Naive thymus-derived CD4-positive, alpha-beta T cell (primary cell): ENCODE measurements around the gene VWF. TPM values are rescaled to one million over a fixed set of nuclear protein-coding genes. Genes with fewer than 3 reads are reported as not detected.

ENCODE experiments used
- ATAC-seq: fragments of 150-1000 bp; cut with Tn5 transposase; 2 replicates; pipeline ENCODE4 v1.10.0; 2021; ENCODE audit warnings: mild to moderate bottlenecking, moderate library complexity
- CTCF ChIA-PET: fragments of 350-600 bp; sonication (Branson Sonifier 250); formaldehyde crosslinking; loops from one replicate; lab custom pipeline; 2021; ENCODE audit warnings: antibody characterized with exemption; lab: Charles Lee
- POLR2A ChIA-PET: fragments of 350-600 bp; sonication (Branson Sonifier 250); formaldehyde crosslinking; loops from one replicate; lab custom pipeline; 2021; ENCODE audit warnings: antibody characterized with exemption, inconsistent platforms; lab: Charles Lee
- DNase-seq, 9 donors: peaks; one replicate each; pipeline versions ENCODE4 v3.0.0 to v3.0.0-alpha.2; 2020 to 2022; ENCODE audit warnings: mixed read lengths in 1 of 9
- H3K27ac ChIP-seq: one replicate; pipeline ENCODE4 v1.7.0; 2013; ENCODE audit warnings: mild to moderate bottlenecking, low read depth, low read length, moderate library complexity
- H3K27me3 ChIP-seq, 2 donors: one replicate each; pipeline ENCODE4 v1.7.0; 2013; ENCODE audit warnings: low read length in 2 of 2, mild to moderate bottlenecking in 2 of 2, moderate library complexity in 2 of 2; ENCODE audit not compliant: control insufficient read depth in 2 of 2, insufficient read depth in 2 of 2
- H3K36me3 ChIP-seq, 3 experiments: 1 replicate in 2 of 3; 2 replicates in 1 of 3; pipeline ENCODE4 v1.7.0; 2013; ENCODE audit warnings: low read length in 3 of 3, mild to moderate bottlenecking in 3 of 3, moderate library complexity in 1 of 3; ENCODE audit not compliant: insufficient read depth in 3 of 3, control insufficient read depth in 2 of 3
- H3K4me1 ChIP-seq, 2 donors: one replicate each; pipeline ENCODE4 v1.7.0; 2013; ENCODE audit warnings: low read length in 2 of 2, mild to moderate bottlenecking in 2 of 2, moderate library complexity in 1 of 2; ENCODE audit not compliant: control insufficient read depth in 2 of 2, insufficient read depth in 2 of 2
- H3K4me3 ChIP-seq: 2 replicates; pipeline ENCODE4 v1.7.0; 2013; ENCODE audit warnings: mild to moderate bottlenecking, low read length
- H3K9me3 ChIP-seq, 3 experiments: 1 replicate in 2 of 3; 2 replicates in 1 of 3; pipeline ENCODE4 v1.7.0; 2013; ENCODE audit warnings: low read length in 3 of 3; ENCODE audit not compliant: control insufficient read depth in 2 of 3
- H3K27ac Mint-ChIP-seq, 9 donors: one replicate each; pipeline ENCODE4 v1.8.0; 2020 to 2022; ENCODE audit warnings: mixed read lengths in 9 of 9, mild to moderate bottlenecking in 8 of 9, moderate library complexity in 5 of 9, inconsistent platforms in 2 of 9
- H3K27me3 Mint-ChIP-seq, 5 donors: one replicate each; pipeline ENCODE4 v1.8.0; 2021 to 2022; ENCODE audit warnings: mixed read lengths in 5 of 5, mild to moderate bottlenecking in 1 of 5
- H3K36me3 Mint-ChIP-seq, 5 donors: one replicate each; pipeline ENCODE4 v1.8.0; 2020 to 2022; ENCODE audit warnings: mixed read lengths in 5 of 5, mild to moderate bottlenecking in 3 of 5, inconsistent platforms in 1 of 5
- H3K4me1 Mint-ChIP-seq, 7 donors: one replicate each; pipeline ENCODE4 v1.8.0; 2020 to 2022; ENCODE audit warnings: mixed read lengths in 7 of 7, mild to moderate bottlenecking in 3 of 7, inconsistent platforms in 1 of 7
- H3K4me3 Mint-ChIP-seq, 10 donors: one replicate each; pipeline ENCODE4 v1.8.0; 2020 to 2022; ENCODE audit warnings: mild to moderate bottlenecking in 10 of 10, mixed read lengths in 10 of 10, moderate library complexity in 6 of 10, inconsistent platforms in 2 of 10
- H3K9me3 Mint-ChIP-seq, 11 donors: one replicate each; pipeline ENCODE4 v1.8.0; 2020 to 2022; ENCODE audit warnings: mixed read lengths in 11 of 11, mild to moderate bottlenecking in 4 of 11, inconsistent platforms in 1 of 11, moderate library complexity in 1 of 11
- intact Hi-C, 2 donors: fragments of 100-400 bp; cut with micrococcal nuclease; formaldehyde crosslinking; loops; one replicate each; pipeline ENCODE4 v1.15.1; 2023
- polyA plus RNA-seq, 2 donors: library from polyadenylated mRNA; unstranded; fragments of 300-500 nt; fragmentation: Illumina TruSeq; gene quantifications; one replicate each; pipeline ENCODE4 v1.2.3, GENCODE V29; 2021
- total RNA-seq, 6 experiments: library from RNA in 5 of 6; stranded (reverse) in 5 of 6; gene quantifications; 1 replicate in 5 of 6; 2 replicates in 1 of 6; pipeline ENCODE4 v1.2.3 and lab custom pipeline; 2021 to 2026

The VWF gene
- total and polyA plus RNA-seq, 7 experiments from 2014 or later = 0.21 to 0.34 (median 0.32) TPM; not detected in 4

DNA sequence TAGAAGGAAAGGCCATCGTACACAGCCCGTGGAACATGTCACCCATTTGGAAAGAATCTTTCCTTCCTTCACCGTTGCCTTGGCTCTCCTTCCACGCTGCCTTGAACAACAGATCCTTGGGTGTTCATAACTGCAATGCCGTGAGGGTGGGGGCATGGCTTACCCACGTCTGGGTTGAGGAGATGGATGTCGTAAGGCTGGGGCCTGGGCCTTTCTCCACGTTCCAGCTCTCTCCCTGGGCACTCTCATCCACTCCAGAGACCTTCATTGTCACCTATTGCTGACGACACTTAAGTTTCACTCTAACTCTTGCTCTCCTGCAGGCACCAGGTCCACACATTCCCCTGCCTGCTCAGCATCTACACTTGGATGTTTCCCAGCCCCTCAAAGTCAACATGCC is 198.8 kb downstream of the VWF start:
- Histone ChIP-seq H3K27ac (no peak overlapping the region), H3K4me3 (no peak overlapping the region), H3K9me3 (no peaks in the 10 kb centered on the region), H3K36me3 (no peaks in the 10 kb centered on the region), H3K27me3 (no peaks in the 10 kb centered on the region), H3K4me1 (no peaks in the 10 kb centered on the region)
- Mint-ChIP-seq H3K4me1 (no peaks in the 10 kb centered on the region), H3K27ac (no peak overlapping the region), H3K36me3 (no peaks in the 10 kb centered on the region), H3K4me3 (no peak overlapping the region), H3K27me3 (peaks cover 0 to 42% (median 32%) of the 10 kb centered on the region in 5 donors), H3K9me3 (peaks cover 0 to 3% (median 0%) of the 10 kb centered on the region in 11 donors)
- ChIA-PET POLR2A (no interaction called here), CTCF (no interaction called here)
- DNase-seq (no peak), ATAC-seq (no peak)
- intact Hi-C loops = no loop called here

GRCh38 chr12:5924342-5924741 is 200.1 kb downstream of the VWF start:
- intact Hi-C loops = no loop called here
- Mint-ChIP-seq H3K4me1 (no peaks in the 10 kb centered on the region), H3K27me3 (peaks cover 0 to 37% (median 31%) of the 10 kb centered on the region in 5 donors), H3K4me3 (no peak overlapping the region), H3K27ac (no peak overlapping the region), H3K36me3 (no peaks in the 10 kb centered on the region), H3K9me3 (peaks cover 0 to 3% (median 0%) of the 10 kb centered on the region in 11 donors)
- no peak for ATAC-seq
- Histone ChIP-seq H3K4me1 (no peaks in the 10 kb centered on the region), H3K27me3 (no peaks in the 10 kb centered on the region), H3K27ac (no peak overlapping the region), H3K9me3 (no peaks in the 10 kb centered on the region), H3K36me3 (no peaks in the 10 kb centered on the region), H3K4me3 (no peak overlapping the region)
- no peak for DNase-seq
- ChIA-PET POLR2A (no interaction called here), CTCF (no interaction called here)

- Mint-ChIP-seq H3K36me3 (no peaks in the 10 kb centered on the region), H3K27ac (no peak overlapping the region), H3K4me1 (no peaks in the 10 kb centered on the region), H3K9me3 (peaks cover 0 to 3% (median 0%) of the 10 kb centered on the region in 11 donors), H3K4me3 (no peak overlapping the region), H3K27me3 (peaks cover 0 to 37% (median 34%) of the 10 kb centered on the region in 5 donors)
- DNase-seq (no peak), ATAC-seq (no peak)
- ChIA-PET CTCF (no interaction called here), POLR2A (no interaction called here)
- no peak overlapping the region for H3K27ac ChIP-seq
- no peak overlapping the region for H3K4me3 ChIP-seq
- H3K36me3 ChIP-seq = no peaks in the 10 kb centered on the region
- H3K9me3 ChIP-seq = no peaks in the 10 kb centered on the region
- intact Hi-C loops = no loop called here
- no peaks in the 10 kb centered on the region for H3K4me1 ChIP-seq
- no peaks in the 10 kb centered on the region for H3K27me3 ChIP-seq
Measured at GRCh38 chr12:5923751-5924150, 200.7 kb downstream of the VWF start.

GRCh38 chr12:5923043-5923605 is 201.3 kb downstream of the VWF start:
- Histone ChIP-seq H3K4me1 (no peaks in the 10 kb centered on the region), H3K27me3 (no peaks in the 10 kb centered on the region), H3K4me3 (no peak overlapping the region), H3K9me3 (no peaks in the 10 kb centered on the region), H3K36me3 (no peaks in the 10 kb centered on the region), H3K27ac (no peak overlapping the region)
- Mint-ChIP-seq H3K36me3 (no peaks in the 10 kb centered on the region), H3K9me3 (peaks cover 0 to 1% (median 0%) of the 10 kb centered on the region in 11 donors), H3K27ac (peak overlapping the region in 1 of 9 donors; percentile 33), H3K4me1 (no peaks in the 10 kb centered on the region), H3K27me3 (peaks cover 0 to 38% (median 34%) of the 10 kb centered on the region in 5 donors), H3K4me3 (no peak overlapping the region)
- ATAC-seq = no peak
- intact Hi-C loops = no loop called here
- DNase-seq = no peak
- CTCF ChIA-PET = no interaction called here
- POLR2A ChIA-PET = no interaction called here

GRCh38 chr12:5921966-5922899 is 202.2 kb downstream of the VWF start:
- Mint-ChIP-seq H3K4me1 (no peaks in the 10 kb centered on the region), H3K27me3 (peaks cover 0 to 32% (median 25%) of the 10 kb centered on the region in 5 donors), H3K4me3 (no peak overlapping the region), H3K9me3 (peaks cover 0 to 1% (median 0%) of the 10 kb centered on the region in 11 donors), H3K27ac (no peak overlapping the region), H3K36me3 (no peaks in the 10 kb centered on the region)
- Histone ChIP-seq H3K9me3 (no peaks in the 10 kb centered on the region), H3K4me3 (no peak overlapping the region), H3K27ac (no peak overlapping the region), H3K36me3 (no peaks in the 10 kb centered on the region), H3K27me3 (no peaks in the 10 kb centered on the region), H3K4me1 (no peaks in the 10 kb centered on the region)
- intact Hi-C loops = no loop called here
- ChIA-PET POLR2A (no interaction called here), CTCF (no interaction called here)
- no peak for ATAC-seq
- no peak for DNase-seq

GRCh38 chr12:5921027-5921909 is 203.2 kb downstream of the VWF start:
- no peak for ATAC-seq
- no peaks in the 10 kb centered on the region for H3K4me1 Mint-ChIP-seq

More at GRCh38 chr12:5921027-5921909, 203.2 kb downstream of the VWF start:
- Histone ChIP-seq H3K4me3 (no peak overlapping the region), H3K27ac (no peak overlapping the region), H3K27me3 (no peaks in the 10 kb centered on the region), H3K9me3 (no peaks in the 10 kb centered on the region), H3K4me1 (no peaks in the 10 kb centered on the region), H3K36me3 (no peaks in the 10 kb centered on the region)
- POLR2A ChIA-PET = no interaction called here
- Mint-ChIP-seq H3K9me3 (peaks cover 0 to 1% (median 0%) of the 10 kb centered on the region in 11 donors), H3K36me3 (no peaks in the 10 kb centered on the region), H3K27me3 (peaks cover 0 to 22% (median 15%) of the 10 kb centered on the region in 5 donors), H3K4me3 (no peak overlapping the region), H3K27ac (no peak overlapping the region)
- CTCF ChIA-PET = no interaction called here
- intact Hi-C loops = no loop called here
- no peak for DNase-seq
